ENCODE measurements around the gene FSTL3.
"Not testable (repeated sequence)": the region's sequence is repeated elsewhere in the genome, so short reads cannot be mapped to it uniquely, and the experiment has no call there.

The FSTL3 gene

GRCh38 chr19:676339-677105, at the start of gene FSTL3:
FSTL3 (plus strand) TSS chr19:676392; CDS start chr19:676424, 32 bp downstream.
- DNase-seq (ENCODE audit: low read depth): no peak

GRCh38 chr19:626566-626965, 49.6 kb upstream of the FSTL3 start:
- not testable (repeated sequence) for DNase-seq (ENCODE audit: low read depth)

GRCh38 chr19:628168-628567, 48.0 kb upstream of the FSTL3 start:
- no peak for DNase-seq (ENCODE audit: low read depth)

GRCh38 chr19:629515-629914, 46.7 kb upstream of the FSTL3 start:
- DNase-seq (ENCODE audit: low read depth): not testable (repeated sequence)

- DNase-seq (ENCODE audit: low read depth): no peak
These were observed 46.1 kb upstream of the FSTL3 start for GRCh38 chr19:629961-630714.

GRCh38 chr19:632579-633067, 43.6 kb upstream of the FSTL3 start:
- DNase-seq (ENCODE audit: low read depth): no peak

- peak; percentile 88 for DNase-seq (ENCODE audit: low read depth)
These were observed 43.0 kb upstream of the FSTL3 start, which contains the start of gene POLRMT for GRCh38 chr19:633068-633785. POLRMT (minus strand) TSS chr19:633537; CDS start chr19:633512, 25 bp downstream.

- DNase-seq (ENCODE audit: low read depth): no peak
These were observed 42.2 kb upstream of the FSTL3 start for GRCh38 chr19:633786-634639.

- DNase-seq (ENCODE audit: low read depth): no peak
These were observed 41.1 kb upstream of the FSTL3 start for GRCh38 chr19:634975-635652.

- DNase-seq (ENCODE audit: low read depth): no peak
These were observed 37.3 kb upstream of the FSTL3 start for GRCh38 chr19:638906-639252.

GRCh38 chr19:639253-640160, 36.7 kb upstream of the FSTL3 start, which contains the start of gene FGF22:
FGF22 (plus strand) TSS chr19:639879; CDS start chr19:639926, 47 bp downstream.
- no peak for DNase-seq (ENCODE audit: low read depth)

GRCh38 chr19:640161-640558, 36.0 kb upstream of the FSTL3 start:
- no peak for DNase-seq (ENCODE audit: low read depth)

GRCh38 chr19:640606-641189, 35.5 kb upstream of the FSTL3 start:
- DNase-seq (ENCODE audit: low read depth): no peak

- no peak for DNase-seq (ENCODE audit: low read depth)
These were observed 34.5 kb upstream of the FSTL3 start for GRCh38 chr19:641702-642101.

- DNase-seq (ENCODE audit: low read depth): no peak
These were observed 33.1 kb upstream of the FSTL3 start for GRCh38 chr19:642767-643727.

- no peak for DNase-seq (ENCODE audit: low read depth)
These were observed 32.5 kb upstream of the FSTL3 start for GRCh38 chr19:643736-644135.

GRCh38 chr19:644363-644762, 31.8 kb upstream of the FSTL3 start:
- no peak for DNase-seq (ENCODE audit: low read depth)

GRCh38 chr19:644789-645188, 31.4 kb upstream of the FSTL3 start:
- DNase-seq (ENCODE audit: low read depth): no peak
